GM12873 (cell line): ENCODE results near the gene SIAE.

Source experiments
- TF ChIP-seq, protein P1 (sequence below): IDR thresholded peaks from 2 replicates; pipeline ENCODE4 v1.5.1; 2012; ENCODE audit warnings: low read depth, mild to moderate bottlenecking, moderate library complexity, low read length, control low read depth; ENCODE audit not compliant: insufficient read depth; ENCODE audit errors: missing control alignments

Gene SIAE

GRCh38 chr11:124716591-124716990 is 43.1 kb upstream of the SIAE start:
- TF ChIP-seq, protein P1, sequence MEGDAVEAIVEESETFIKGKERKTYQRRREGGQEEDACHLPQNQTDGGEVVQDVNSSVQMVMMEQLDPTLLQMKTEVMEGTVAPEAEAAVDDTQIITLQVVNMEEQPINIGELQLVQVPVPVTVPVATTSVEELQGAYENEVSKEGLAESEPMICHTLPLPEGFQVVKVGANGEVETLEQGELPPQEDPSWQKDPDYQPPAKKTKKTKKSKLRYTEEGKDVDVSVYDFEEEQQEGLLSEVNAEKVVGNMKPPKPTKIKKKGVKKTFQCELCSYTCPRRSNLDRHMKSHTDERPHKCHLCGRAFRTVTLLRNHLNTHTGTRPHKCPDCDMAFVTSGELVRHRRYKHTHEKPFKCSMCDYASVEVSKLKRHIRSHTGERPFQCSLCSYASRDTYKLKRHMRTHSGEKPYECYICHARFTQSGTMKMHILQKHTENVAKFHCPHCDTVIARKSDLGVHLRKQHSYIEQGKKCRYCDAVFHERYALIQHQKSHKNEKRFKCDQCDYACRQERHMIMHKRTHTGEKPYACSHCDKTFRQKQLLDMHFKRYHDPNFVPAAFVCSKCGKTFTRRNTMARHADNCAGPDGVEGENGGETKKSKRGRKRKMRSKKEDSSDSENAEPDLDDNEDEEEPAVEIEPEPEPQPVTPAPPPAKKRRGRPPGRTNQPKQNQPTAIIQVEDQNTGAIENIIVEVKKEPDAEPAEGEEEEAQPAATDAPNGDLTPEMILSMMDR: no peak

DNA sequence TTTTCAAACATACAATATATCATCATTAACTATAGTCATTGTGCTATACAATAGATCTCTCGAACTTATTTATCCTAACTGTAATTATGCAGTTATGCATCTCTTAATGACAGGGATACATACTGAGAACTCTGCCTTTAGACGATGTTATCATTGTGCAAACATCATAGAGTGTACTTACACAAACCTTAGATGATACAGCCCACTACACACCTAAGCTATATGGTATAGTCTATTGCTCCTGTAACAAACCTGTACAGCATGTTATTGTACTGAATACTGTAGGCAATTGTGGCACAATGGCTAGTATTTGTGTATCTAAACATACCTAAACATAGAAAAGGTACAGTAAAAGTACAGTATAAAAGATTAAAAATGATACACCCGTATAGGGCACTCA is 38.9 kb upstream of the SIAE start:
- TF ChIP-seq, protein P1: no peak

GRCh38 chr11:124707829-124708228 is 34.3 kb upstream of the SIAE start:
- TF ChIP-seq, protein P1: no peak

- TF ChIP-seq, protein P1: no peak
These were observed 26.5 kb upstream of the SIAE start for GRCh38 chr11:124700028-124700427.

DNA sequence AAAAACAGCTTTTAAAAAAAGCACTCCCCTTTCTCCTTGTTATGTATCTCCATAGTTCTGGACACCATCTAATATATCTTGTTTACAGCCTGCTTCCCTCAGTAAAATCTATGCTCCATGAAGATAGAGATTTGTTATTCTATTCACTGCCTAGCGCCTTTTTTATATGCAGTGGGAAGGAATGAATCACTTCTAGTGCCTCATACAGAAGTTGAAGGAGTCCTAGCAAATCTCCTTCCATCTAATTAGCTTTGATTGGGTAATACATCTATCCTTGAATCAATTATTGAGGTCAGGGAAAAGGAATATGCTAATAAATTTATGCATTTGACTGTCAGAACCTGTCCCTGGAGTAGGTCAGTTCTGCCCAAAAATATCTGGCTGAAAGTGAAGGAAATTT is 26.0 kb upstream of the SIAE start:
- TF ChIP-seq, protein P1: no peak

- TF ChIP-seq, protein P1: no peak
These were observed 19.6 kb upstream of the SIAE start for GRCh38 chr11:124693142-124693541.

GRCh38 chr11:124682443-124682842 is 8.9 kb upstream of the SIAE start:
- TF ChIP-seq, protein P1: no peak
